NCI-H510A (cell line): ENCODE measurements around the gene ZSWIM4.
A peak's percentile ranks its signal among the peaks of the same experiment; 100 is the strongest.

Experiments
- DNase-seq: peaks from one replicate; lab custom pipeline; 2025; lab: John Stamatoyannopoulos, UW

Gene ZSWIM4

GRCh38 chr19:13835791-13836723 lies 40.8 kb downstream of the ZSWIM4 start:
- no peak for DNase-seq

- no peak for DNase-seq
These were observed 43.3 kb downstream of the ZSWIM4 start for GRCh38 chr19:13838435-13839129.

DNA sequence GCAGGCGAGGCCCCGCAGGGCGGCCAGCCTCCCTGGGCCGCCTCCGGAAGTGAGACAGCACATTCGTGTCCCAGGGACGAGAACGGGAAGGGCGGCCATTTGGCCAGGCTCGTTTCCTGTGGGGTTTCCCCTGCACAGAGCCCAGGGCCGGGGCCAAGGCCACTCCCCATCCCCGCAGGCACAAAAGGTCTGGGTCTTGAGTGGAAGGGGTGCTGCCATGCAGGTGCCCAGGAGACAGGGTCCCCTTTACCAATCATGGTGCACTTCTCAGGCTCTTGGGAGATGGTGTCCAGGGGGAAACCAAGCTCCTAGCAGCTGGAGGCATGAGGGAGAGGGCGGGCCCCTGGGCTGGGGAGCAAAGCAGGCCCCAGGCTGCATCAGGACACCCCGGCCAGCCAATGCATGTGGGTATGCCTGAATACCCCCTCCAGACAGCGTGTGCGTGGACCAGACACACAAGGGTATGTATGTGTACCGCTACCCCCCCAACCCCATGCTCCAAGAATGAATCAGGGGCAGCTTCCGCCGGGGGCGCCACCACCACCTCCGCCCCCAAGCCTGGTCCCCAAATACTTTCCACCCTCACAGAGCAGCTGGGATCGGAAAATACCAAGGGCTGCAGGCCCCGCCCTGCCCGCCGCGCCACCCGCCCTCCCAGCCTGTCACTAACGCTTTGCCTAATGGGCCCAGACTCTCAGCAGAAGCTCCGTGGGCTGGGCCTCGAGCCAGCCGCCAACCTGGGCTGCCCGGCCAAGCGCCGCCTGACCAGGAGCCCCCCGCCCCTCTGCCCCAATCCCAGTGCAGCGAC lies 44.1 kb downstream of the ZSWIM4 start:
- no peak for DNase-seq

- no peak for DNase-seq
These were observed 44.7 kb downstream of the ZSWIM4 start for GRCh38 chr19:13839938-13840304.

- DNase-seq, result no peak
These were observed 45.3 kb downstream of the ZSWIM4 start for GRCh38 chr19:13840305-13841085.

DNA sequence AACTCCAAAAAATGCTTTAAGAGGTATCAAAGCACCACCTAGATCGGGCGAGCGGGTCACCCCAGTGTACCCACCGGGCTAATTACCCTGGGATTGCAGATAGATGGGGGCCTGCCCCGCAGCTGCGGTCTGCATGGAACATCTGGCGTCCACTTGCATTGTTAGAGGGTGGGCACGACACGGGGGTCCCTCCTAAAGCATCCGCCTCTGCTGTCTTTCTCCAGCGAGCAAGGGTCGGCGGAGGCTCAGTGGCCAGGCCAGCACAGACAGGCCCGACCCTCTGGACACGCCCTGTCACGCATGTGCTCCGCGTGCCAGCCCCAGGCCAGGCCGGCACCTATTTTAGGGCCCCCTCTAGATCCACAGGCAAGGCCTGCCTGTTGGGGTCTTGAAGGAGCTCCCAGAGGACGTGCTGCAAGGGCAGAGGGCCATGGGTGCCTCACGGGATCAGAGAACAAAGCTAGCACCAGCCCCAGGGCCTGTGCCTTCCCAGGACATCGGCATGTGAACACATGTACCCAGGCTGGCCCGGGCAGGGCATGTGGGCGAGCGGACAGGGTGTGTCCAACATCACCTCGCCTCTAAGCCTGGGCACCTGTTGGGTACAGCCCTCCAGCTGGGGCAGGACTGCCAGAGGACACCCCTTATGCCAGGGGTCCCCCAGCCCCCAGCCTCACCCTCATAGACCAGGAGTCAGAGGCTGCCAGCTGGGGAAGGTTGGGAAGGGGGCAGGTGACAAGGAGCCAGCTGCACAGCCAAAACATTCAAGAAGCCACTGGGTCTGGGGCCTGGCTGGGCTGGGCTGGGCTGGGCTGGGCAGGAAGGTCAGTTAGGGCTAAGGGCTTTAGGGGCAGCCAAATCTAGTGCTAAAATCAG lies 46.1 kb downstream of the ZSWIM4 start:
- no peak for DNase-seq

- no peak for DNase-seq
These were observed 46.7 kb downstream of the ZSWIM4 start for GRCh38 chr19:13841962-13842290.

DNA sequence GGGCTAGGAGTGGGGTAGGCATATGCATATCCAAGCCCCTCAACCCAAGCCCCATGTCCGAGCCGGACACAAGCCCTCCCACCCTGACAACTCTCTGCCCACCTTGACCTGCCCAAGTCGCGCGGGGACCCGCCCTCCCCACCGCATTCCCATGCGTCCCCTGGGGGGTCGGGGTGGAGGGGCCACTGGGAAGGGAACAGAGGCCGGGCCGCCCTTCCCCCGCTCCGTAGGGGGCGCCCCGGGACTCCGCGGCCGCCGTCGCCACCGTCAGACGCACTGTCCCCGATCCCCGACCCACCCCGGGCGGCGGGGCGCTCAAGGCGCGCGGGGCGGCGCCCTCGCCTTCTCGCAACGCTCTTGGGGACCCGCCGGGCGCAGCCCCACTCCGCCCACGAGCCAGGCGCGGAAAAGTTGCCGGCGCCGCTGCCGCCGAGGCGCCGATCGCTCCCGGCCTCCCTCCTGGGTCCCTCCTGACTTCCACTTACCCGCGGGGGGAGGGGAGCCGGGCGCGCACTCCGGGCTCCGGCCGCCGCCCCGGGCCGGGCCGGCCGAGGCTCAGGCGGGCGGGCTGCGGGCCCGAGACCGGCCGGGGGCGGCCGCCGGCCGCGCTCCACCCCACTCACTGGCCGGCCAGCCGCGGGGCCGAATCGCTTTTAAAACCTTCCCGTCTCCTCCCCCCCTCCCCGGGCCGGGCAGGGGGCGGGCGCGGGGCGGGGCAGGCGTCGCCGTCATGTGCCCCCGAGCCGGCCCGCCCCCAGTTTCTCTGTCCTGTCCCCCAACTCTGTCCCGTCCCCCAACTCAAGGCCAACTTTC lies 47.3 kb downstream of the ZSWIM4 start:
- no peak for DNase-seq

DNA sequence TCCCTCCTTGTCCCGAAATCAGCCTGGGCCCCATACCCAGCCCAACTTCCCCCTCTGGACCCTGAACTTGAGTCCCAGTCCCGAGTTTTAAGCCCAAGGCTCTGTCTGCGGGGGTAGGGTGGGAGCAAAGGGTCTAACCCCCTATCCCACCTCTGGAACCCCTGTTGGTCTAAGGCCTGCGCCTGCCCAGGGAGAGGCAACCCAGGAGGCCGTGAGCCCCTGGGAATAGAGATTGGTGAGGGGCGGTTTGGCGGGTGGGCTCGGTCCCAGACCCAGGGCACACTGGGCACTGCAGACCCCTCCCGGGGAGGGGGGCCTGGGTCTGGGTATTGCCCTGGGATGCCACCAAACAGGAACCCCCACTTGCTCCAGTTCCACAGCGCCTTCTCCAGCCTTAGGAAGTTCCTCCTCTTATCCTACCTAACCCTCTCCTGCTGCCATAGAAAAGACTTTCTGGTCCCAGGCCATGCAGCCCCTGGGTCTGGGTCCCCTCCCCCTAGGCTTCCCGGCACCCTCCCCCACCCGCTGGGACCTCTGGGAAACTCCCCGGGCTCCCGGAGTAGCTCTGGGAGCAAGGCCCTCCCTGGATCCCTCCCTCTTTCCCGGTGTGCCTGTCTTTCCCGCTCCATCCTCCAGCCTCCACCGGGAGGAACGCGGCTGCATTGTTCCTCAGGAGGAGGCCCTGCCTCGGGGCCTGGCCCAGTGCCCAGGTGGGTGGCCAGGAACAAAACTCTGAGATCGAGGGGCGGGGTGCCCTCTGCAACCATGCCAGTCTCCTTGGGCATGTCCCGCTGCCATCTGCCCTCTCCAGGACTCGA lies 48.1 kb downstream of the ZSWIM4 start:
- peak; percentile 64 for DNase-seq

DNA sequence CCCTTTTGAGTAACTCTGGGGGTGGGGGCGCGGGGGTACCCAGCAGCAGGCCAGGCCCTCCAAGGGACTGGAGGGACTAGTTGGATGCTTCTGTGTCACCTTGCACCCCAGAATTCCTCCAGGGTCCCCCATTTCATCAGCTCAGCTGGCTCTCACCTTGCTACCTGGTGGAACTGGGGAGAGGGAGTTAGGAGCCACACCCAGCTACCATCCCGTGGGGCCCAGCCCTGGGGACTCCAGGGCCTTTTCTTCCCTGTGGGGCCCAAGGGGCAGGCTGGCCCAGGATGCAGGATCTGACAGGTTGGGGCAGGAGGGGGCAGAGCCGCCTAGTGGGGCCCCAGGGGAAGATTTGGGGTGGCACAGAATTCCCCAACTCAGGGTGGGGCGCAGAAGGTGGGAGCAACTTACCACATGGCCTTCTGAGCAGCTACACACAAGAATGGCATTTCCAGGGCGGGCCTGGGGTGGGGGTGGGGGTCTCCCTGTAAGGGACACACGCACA lies 48.9 kb downstream of the ZSWIM4 start:
- DNase-seq, result no peak

DNA sequence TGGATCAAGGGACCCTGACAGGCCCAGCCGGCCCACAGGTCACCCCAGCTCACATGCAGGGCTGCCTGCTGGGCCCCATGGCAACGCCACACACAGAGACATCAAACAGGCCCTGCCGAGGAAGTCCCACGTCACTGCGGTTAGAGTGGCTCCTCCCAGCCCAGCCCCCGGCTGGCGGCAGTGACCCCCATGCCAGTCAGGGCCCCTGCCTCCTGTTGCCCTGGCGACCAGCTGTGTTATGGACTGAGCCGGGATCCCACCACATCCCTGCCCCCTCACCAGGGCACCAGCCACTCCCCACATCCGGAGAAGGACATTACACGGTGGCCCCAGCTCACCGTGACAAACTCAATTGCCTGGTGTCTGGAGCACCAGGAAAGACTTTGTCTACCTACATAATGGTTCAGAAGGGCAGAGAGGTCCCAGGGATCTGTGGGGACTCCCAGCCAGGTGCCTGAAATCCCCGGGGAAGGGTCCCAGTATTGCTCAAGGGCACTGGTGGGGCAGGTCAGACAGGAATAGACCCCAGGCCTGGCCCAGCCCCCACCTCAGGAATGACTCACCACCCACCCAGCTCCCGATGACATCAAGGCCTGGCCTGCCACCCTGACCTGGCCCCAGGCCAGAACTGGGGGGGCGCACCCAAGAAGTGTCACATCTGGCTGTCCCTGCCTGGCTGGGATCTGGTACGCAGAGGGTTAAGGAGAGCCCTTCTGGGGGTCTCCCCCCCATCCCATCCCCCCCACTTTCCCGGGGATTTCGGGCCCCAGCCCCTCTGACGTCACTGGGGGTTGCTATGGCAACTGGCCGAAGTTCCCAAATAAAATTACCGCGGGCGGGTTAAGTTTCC lies 51.5 kb downstream of the ZSWIM4 start:
- DNase-seq, result peak; percentile 81

DNA sequence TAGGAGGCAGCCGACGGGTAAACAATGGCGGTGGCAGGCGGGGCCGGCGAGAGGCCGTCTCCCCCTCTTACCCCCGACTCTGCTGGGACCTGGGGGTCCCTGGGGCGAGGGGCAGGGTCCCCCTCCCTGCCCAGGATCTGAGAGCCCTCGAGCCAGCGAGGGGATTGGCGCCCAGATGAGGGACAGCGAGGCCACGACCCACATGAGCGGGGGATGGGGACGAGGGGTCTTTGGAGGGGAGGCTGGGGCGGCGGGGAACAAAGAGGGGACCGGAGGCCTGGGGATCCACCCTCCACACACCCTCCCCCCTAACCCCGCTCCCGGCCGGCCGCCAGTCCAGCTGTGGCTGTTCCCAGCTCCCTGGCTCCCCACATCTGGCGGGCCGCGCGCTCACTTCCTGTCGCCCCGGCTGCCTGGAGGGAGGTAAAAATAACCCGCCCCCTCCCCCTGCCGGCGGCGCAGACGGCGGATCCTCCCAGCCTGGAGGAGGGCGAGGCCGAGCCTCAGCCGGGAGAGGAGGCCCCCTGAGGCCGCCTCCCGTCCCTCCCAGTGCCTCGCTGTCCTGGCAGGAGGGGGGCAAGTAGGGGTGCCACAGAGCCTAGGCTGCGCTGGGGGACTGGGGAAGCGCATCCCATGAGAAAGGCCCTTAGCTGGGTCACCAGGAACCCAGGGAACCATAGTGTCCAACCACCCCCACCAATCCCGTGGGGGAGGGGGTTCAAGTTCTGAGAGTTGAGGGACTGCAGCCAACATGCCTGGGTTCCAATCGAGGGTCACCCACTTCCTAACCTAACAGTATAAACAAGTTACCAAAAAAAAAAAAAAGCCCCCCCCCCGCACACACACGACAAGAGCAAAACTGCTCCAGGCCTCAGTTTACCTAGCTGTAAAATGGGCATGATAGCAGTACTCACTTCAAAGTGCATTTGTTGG lies 52.4 kb downstream of the ZSWIM4 start:
- peak; percentile 89 for DNase-seq

- DNase-seq, result no peak
These were observed 53.1 kb downstream of the ZSWIM4 start for GRCh38 chr19:13848340-13848677.

DNA sequence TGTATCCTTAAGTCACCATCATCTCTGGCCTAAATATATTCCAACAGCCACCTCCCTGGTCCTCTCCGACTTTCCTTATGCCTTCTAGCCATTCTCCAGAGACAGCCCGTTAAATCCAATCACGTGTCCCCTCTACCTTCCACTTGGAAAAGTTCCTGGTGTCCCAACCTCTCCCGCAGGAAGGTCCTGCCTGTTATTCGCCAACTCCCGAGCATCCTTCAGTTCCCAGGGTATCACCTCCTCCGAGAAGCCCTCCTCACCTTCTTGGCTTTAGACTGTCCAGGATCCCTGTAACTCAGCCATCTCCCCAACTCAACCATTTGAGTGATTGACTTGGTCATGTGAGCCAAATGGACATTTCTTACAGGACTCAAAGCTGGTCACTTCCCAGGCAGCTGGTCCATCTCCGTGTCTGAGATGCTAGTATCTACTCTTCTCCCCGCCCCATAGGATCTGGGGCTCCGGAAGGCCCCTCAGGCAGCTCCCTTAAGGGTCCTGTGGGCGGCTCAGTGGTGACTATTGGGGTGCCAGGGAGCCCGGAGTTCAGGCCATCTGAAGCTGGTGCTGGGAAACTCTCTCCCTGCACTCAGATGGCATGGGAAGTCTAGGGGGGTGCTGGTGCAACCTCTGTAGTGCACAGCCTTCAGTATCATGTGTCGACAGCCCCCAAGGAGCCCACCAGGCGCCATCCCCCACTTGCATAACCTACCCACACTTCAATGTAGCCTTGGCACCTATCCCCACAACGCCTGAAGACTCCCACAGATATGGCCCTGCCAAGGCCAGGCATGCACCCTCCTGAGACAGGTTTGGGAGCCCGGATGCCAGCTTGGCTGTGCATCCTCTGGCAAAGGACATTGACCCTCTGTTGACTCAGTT lies 53.8 kb downstream of the ZSWIM4 start:
- DNase-seq, result no peak

DNA sequence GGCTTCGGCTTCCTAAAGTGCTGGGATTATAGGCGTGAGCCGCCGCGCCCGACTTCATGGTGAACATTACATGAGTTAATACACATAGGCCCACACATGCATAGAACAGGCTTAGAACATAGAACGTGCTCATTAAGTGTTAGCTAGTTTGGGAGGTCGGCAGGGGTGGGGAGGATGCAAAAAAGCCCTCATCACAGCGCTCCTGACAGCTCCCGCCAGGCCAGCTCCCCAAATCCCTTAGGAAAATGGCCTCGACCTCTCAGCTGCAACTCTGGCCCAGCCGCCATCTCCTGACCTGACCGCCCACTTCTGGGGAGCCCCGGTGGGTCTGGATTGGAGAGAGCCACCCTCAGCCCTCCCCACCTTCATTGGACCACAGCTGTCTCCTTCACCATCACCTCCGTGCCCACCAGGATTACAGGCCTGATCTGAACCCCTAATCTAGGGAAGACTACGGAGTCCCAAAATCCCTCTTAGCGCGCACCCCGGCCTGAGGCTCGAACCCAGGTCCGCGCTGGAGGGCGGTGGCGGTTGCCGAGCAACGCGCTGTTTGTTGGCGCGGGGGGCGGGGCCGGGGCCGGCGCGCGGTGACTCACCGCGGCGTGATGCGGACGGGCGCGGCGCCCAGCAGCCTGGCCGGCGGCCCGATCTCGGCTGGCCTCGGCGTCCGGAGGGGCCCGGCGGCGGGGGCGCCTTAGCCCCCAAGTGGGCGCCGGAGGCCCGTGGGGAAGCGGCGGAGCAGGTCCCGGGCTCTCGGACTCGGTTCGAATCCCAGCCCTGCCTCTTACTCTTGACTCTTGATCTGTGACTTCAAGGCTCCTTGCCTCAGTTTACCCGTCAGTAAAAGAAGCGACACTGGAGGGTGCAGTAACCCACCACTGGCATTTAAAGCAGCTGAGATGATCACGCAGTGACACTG lies 55.0 kb downstream of the ZSWIM4 start:
- no peak for DNase-seq
